ENCODE measurements around the gene FOLR1.

Gene FOLR1

GRCh38 chr11:72227316-72228228 is 35.6 kb downstream of the FOLR1 start:
- peaks cover 58% of the 10 kb centered on the region for H3K36me3 ChIP-seq (ENCODE audit: insufficient read depth, low read length)
- H3K4me1 ChIP-seq (ENCODE audit: control insufficient read depth, insufficient read depth, low read length): peaks cover 30% of the 10 kb centered on the region
- no peaks in the 10 kb centered on the region for H3K9me3 ChIP-seq (replicated peaks; ENCODE audit: low read length)
- no peak overlapping the region for H3K9ac ChIP-seq (ENCODE audit: low read depth, low read length)
- H3K4me3 ChIP-seq (ENCODE audit: low read length): no peak overlapping the region
- H3K4me2 ChIP-seq (ENCODE audit: low read length): peak overlapping the region; percentile 19
- H3K27me3 ChIP-seq (ENCODE audit: control insufficient read depth, insufficient read depth, low read length): no peaks in the 10 kb centered on the region

GRCh38 chr11:72228229-72228843 is 36.4 kb downstream of the FOLR1 start:
- Histone ChIP-seq H3K9me3 (replicated peaks; ENCODE audit: low read length) (no peaks in the 10 kb centered on the region), H3K4me3 (ENCODE audit: low read length) (no peak overlapping the region), H3K36me3 (ENCODE audit: insufficient read depth, low read length) (peaks cover 65% of the 10 kb centered on the region), H3K4me2 (ENCODE audit: low read length) (peak overlapping the region; percentile 19), H3K4me1 (ENCODE audit: control insufficient read depth, insufficient read depth, low read length) (peaks cover 25% of the 10 kb centered on the region), H3K27me3 (ENCODE audit: control insufficient read depth, insufficient read depth, low read length) (no peaks in the 10 kb centered on the region), H3K9ac (ENCODE audit: low read depth, low read length) (no peak overlapping the region)

GRCh38 chr11:72228844-72229231 is 36.9 kb downstream of the FOLR1 start:
- H3K4me3 ChIP-seq (ENCODE audit: low read length): no peak overlapping the region
- H3K4me1 ChIP-seq (ENCODE audit: control insufficient read depth, insufficient read depth, low read length): peaks cover 25% of the 10 kb centered on the region

GRCh38 chr11:72229336-72229924 is 37.5 kb downstream of the FOLR1 start:
- Histone ChIP-seq H3K27me3 (ENCODE audit: control insufficient read depth, insufficient read depth, low read length) (no peaks in the 10 kb centered on the region), H3K36me3 (ENCODE audit: insufficient read depth, low read length) (peaks cover 76% of the 10 kb centered on the region), H3K9me3 (replicated peaks; ENCODE audit: low read length) (no peaks in the 10 kb centered on the region), H3K4me2 (ENCODE audit: low read length) (no peak overlapping the region), H3K4me1 (ENCODE audit: control insufficient read depth, insufficient read depth, low read length) (peaks cover 25% of the 10 kb centered on the region), H3K4me3 (ENCODE audit: low read length) (no peak overlapping the region), H3K9ac (ENCODE audit: low read depth, low read length) (no peak overlapping the region)

More at GRCh38 chr11:72228844-72229231, 36.9 kb downstream of the FOLR1 start:
- H3K27me3 ChIP-seq (ENCODE audit: control insufficient read depth, insufficient read depth, low read length): no peaks in the 10 kb centered on the region
- no peaks in the 10 kb centered on the region for H3K9me3 ChIP-seq (replicated peaks; ENCODE audit: low read length)
- no peak overlapping the region for H3K4me2 ChIP-seq (ENCODE audit: low read length)
- H3K36me3 ChIP-seq (ENCODE audit: insufficient read depth, low read length): peaks cover 71% of the 10 kb centered on the region
- no peak overlapping the region for H3K9ac ChIP-seq (ENCODE audit: low read depth, low read length)

- Histone ChIP-seq H3K36me3 (ENCODE audit: insufficient read depth, low read length) (peaks cover 84% of the 10 kb centered on the region), H3K9me3 (replicated peaks; ENCODE audit: low read length) (no peaks in the 10 kb centered on the region), H3K4me2 (ENCODE audit: low read length) (no peak overlapping the region), H3K27me3 (ENCODE audit: control insufficient read depth, insufficient read depth, low read length) (no peaks in the 10 kb centered on the region), H3K4me3 (ENCODE audit: low read length) (no peak overlapping the region), H3K9ac (ENCODE audit: low read depth, low read length) (no peak overlapping the region), H3K4me1 (ENCODE audit: control insufficient read depth, insufficient read depth, low read length) (peaks cover 25% of the 10 kb centered on the region)
Observed at GRCh38 chr11:72229925-72230763, 38.2 kb downstream of the FOLR1 start.

- H3K27me3 ChIP-seq (ENCODE audit: control insufficient read depth, insufficient read depth, low read length): no peaks in the 10 kb centered on the region
- peaks cover 89% of the 10 kb centered on the region for H3K36me3 ChIP-seq (ENCODE audit: insufficient read depth, low read length)
Observed at GRCh38 chr11:72230764-72231365, 38.9 kb downstream of the FOLR1 start.

GRCh38 chr11:72231396-72232259 is 39.7 kb downstream of the FOLR1 start:
- no peaks in the 10 kb centered on the region for H3K9me3 ChIP-seq (replicated peaks; ENCODE audit: low read length)
- peaks cover 16% of the 10 kb centered on the region for H3K4me1 ChIP-seq (ENCODE audit: control insufficient read depth, insufficient read depth, low read length)
- no peak overlapping the region for H3K4me3 ChIP-seq (ENCODE audit: low read length)
- H3K9ac ChIP-seq (ENCODE audit: low read depth, low read length): no peak overlapping the region
- no peaks in the 10 kb centered on the region for H3K27me3 ChIP-seq (ENCODE audit: control insufficient read depth, insufficient read depth, low read length)
- peaks cover 96% of the 10 kb centered on the region for H3K36me3 ChIP-seq (ENCODE audit: insufficient read depth, low read length)
- no peak overlapping the region for H3K4me2 ChIP-seq (ENCODE audit: low read length)

More at GRCh38 chr11:72230764-72231365, 38.9 kb downstream of the FOLR1 start:
- Histone ChIP-seq H3K9ac (ENCODE audit: low read depth, low read length) (no peak overlapping the region), H3K9me3 (replicated peaks; ENCODE audit: low read length) (no peaks in the 10 kb centered on the region), H3K4me2 (ENCODE audit: low read length) (no peak overlapping the region), H3K4me1 (ENCODE audit: control insufficient read depth, insufficient read depth, low read length) (peaks cover 20% of the 10 kb centered on the region), H3K4me3 (ENCODE audit: low read length) (no peak overlapping the region)

DNA sequence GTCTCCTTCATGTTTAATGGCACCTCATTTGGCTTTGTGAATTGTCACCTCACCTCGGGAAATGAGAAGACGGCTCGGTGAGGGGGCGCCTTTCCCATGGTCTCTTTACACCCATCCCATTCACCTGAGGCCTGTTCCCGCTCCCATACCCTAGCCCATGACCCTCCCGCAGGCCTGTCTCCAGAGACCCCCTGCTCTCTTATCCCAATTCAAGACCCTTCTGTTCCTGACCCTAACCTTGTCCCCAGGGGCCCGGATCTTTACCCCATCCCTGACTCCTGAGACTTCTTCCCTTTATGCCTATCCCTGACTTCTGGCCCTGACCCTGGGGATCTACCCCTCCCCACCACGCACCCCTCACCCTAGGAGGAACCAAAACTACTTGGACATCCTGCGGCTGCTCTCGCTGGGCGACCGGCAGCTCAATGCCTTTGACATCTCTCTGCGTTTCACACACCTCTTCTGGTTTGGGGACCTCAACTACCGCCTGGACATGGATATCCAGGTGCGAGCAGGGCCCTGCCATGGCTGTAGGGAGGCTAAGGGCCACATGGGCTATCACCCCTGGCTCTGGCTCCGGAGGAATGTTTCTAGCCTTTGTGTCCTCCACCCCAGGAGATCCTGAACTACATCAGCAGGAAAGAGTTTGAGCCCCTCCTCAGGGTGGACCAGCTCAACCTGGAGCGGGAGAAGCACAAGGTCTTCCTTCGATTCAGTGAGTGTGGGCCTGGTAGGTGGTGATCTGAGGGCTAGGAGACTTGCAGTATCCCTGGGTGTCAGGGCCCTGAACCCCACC is 40.5 kb downstream of the FOLR1 start:
- Histone ChIP-seq H3K4me1 (ENCODE audit: control insufficient read depth, insufficient read depth, low read length) (peaks cover 8% of the 10 kb centered on the region), H3K36me3 (ENCODE audit: insufficient read depth, low read length) (peaks cover 98% of the 10 kb centered on the region), H3K27me3 (ENCODE audit: control insufficient read depth, insufficient read depth, low read length) (no peaks in the 10 kb centered on the region), H3K9me3 (replicated peaks; ENCODE audit: low read length) (no peaks in the 10 kb centered on the region), H3K4me2 (ENCODE audit: low read length) (no peak overlapping the region), H3K9ac (ENCODE audit: low read depth, low read length) (no peak overlapping the region), H3K4me3 (ENCODE audit: low read length) (no peak overlapping the region)

- no peak overlapping the region for H3K4me2 ChIP-seq (ENCODE audit: low read length)
- H3K4me1 ChIP-seq (ENCODE audit: control insufficient read depth, insufficient read depth, low read length): peaks cover under 1% of the 10 kb centered on the region
- no peaks in the 10 kb centered on the region for H3K27me3 ChIP-seq (ENCODE audit: control insufficient read depth, insufficient read depth, low read length)
- H3K4me3 ChIP-seq (ENCODE audit: low read length): no peak overlapping the region
- peaks cover 96% of the 10 kb centered on the region for H3K36me3 ChIP-seq (ENCODE audit: insufficient read depth, low read length)
- H3K9ac ChIP-seq (ENCODE audit: low read depth, low read length): no peak overlapping the region
- H3K9me3 ChIP-seq (replicated peaks; ENCODE audit: low read length): no peaks in the 10 kb centered on the region
Observed at GRCh38 chr11:72233056-72233772, 41.3 kb downstream of the FOLR1 start.
